ENCODE data around the gene EHMT1.
"Not testable (repeated sequence)": the region's sequence is repeated elsewhere in the genome, so short reads cannot be mapped to it uniquely, and the experiment has no call there.

The EHMT1 gene

DNA sequence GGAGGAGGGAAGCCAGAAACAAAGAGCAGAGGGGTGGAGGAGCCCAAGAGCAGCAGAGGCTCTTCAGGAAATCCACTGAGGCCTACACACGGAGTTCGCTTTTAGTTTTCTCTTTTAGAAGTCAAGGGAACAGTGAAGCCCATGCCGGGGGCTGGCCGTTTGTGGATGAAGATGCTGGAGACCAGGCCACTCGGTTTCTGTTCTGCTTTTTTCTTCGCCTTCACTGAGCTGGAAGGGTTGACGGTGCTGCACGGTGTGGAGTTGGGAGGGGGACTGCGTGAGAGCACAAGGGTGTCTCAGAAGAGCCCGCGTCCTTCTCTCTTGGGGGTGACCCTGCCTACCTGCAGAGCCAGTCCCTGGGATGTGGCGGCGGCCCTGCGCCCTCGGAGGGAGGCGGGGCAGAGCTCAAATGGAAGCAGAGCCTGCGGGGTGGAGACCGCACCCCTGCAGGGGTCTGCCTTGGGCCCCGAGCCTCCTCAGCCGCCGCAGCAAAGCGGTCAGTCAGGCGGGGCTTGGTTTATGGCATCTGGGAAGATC lies 190.3 kb downstream of the EHMT1 start:
- TF ChIP-seq, protein P1, sequence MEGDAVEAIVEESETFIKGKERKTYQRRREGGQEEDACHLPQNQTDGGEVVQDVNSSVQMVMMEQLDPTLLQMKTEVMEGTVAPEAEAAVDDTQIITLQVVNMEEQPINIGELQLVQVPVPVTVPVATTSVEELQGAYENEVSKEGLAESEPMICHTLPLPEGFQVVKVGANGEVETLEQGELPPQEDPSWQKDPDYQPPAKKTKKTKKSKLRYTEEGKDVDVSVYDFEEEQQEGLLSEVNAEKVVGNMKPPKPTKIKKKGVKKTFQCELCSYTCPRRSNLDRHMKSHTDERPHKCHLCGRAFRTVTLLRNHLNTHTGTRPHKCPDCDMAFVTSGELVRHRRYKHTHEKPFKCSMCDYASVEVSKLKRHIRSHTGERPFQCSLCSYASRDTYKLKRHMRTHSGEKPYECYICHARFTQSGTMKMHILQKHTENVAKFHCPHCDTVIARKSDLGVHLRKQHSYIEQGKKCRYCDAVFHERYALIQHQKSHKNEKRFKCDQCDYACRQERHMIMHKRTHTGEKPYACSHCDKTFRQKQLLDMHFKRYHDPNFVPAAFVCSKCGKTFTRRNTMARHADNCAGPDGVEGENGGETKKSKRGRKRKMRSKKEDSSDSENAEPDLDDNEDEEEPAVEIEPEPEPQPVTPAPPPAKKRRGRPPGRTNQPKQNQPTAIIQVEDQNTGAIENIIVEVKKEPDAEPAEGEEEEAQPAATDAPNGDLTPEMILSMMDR (IDR thresholded peaks at IDR 0.05; ENCODE audit: low read depth, low read length) = no peak

DNA sequence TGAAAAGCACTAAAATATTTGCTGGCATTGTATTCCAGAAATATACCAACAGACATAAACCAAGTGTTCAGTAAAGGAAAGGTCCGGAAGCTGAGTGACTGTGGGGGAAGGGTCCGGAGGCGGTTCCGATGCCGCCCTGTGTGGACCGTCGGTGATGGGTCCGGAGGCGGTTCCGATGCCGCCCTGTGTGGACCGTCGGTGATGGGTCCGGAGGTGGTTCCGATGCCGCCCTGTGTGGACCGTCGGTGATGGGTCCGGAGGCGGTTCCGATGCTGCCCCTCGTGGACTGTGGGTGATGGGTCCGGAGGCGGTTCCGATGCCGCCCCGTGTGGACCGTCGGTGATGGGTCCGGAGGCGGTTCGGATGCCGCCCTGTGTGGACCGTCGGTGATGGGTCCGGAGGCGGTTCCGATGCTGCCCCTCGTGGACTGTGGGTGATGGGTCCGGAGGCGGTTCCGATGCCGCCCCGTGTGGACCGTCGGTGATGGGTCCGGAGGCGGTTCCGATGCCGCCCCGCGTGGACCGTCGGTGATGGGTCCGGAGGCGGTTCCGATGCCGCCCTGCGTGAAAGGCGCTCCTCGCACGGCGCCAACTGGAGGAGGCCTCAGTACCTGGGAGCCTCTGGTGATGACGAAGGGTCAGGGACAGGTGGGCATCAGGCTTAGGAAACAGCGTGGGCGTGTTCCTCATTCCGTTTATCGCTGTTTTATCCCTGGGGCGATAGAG lies 191.1 kb downstream of the EHMT1 start:
- not testable (repeated sequence) for H3K4me3 ChIP-seq (ENCODE audit: low read depth, low read length)

More for the DNA sequence above, 190.3 kb downstream of the EHMT1 start:
- no peak overlapping the region for H3K4me3 ChIP-seq (ENCODE audit: low read depth, low read length)

DNA sequence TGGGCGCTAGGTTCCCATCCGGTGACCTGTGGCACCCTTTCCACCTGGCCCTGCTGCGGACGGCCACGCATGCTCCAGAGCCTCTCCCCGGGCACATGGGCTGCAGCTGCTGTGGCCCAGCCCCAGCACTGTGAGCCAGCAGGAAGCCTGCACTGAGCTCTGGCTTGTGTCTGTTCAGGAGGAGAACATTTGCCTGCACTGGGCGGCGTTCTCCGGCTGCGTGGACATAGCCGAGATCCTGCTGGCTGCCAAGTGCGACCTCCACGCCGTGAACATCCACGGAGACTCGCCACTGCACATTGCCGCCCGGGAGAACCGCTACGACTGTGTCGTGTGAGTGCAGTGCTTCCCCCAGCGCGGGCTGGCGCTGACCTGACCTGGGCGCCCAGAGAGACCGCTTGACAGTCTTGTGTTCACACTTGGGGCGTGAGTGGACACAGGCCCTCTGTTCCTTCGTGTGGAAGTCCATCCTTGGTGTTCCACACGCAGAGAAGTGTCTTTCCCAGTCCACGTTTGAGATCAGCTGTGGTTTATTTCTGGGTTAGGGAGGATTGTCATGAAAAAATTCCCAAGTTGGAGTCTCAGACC lies 192.6 kb downstream of the EHMT1 start:
- no peak overlapping the region for H3K4me3 ChIP-seq (ENCODE audit: low read depth, low read length)
- TF ChIP-seq, protein P1 (IDR thresholded peaks at IDR 0.05; ENCODE audit: low read depth, low read length) = no peak

DNA sequence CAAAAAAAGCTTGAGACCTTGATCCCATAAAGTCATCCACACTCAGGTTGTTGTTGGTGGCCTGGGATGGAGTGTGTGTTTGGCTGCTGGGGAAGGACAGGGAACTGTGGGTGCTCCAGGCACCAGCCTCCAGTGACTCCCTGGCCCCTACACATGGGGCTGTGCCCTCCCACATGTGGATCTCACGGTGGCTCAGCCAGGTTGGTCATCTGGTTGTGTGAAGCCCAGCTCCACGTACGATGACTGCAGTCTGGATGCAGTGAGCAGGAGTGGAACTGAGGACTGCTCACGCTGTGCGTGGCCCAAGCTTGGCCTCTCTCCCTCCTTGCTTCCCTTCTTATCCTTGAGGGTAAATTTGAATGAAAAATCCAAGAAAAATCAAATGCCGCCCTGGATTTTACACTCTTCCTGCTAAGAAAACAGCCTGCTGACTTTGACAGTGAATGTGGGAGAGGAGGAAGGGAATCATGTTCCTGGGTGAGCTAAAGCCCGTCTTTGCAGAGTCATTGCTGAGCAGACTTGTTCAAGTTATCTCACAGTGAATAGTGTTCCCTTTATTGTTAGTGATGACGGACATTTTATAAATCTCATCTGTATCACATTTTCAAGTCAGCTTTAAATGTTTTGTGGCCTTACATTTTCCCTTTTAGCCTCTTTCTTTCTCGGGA lies 193.7 kb downstream of the EHMT1 start:
- no peak overlapping the region for H3K4me3 ChIP-seq (ENCODE audit: low read depth, low read length)
- TF ChIP-seq, protein P1 (IDR thresholded peaks at IDR 0.05; ENCODE audit: low read depth, low read length) = no peak

DNA sequence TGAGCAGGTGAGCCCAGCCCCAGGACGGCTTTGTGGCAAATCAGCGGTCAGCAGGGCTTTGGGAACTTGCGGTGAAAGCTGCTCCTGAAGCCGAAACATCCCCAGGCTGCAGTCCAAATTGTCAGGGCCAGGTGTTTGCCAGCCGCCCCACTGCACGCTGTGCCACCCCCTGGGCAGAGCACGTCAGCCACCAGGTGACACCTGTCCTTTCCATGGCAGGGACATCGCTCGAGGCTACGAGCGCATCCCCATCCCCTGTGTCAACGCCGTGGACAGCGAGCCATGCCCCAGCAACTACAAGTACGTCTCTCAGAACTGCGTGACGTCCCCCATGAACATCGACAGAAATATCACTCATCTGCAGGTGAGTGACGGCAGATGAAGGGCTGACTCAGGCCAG lies 194.4 kb downstream of the EHMT1 start:
- TF ChIP-seq, protein P1 (IDR thresholded peaks at IDR 0.05; ENCODE audit: low read depth, low read length) = no peak
- no peak overlapping the region for H3K4me3 ChIP-seq (ENCODE audit: low read depth, low read length)

DNA sequence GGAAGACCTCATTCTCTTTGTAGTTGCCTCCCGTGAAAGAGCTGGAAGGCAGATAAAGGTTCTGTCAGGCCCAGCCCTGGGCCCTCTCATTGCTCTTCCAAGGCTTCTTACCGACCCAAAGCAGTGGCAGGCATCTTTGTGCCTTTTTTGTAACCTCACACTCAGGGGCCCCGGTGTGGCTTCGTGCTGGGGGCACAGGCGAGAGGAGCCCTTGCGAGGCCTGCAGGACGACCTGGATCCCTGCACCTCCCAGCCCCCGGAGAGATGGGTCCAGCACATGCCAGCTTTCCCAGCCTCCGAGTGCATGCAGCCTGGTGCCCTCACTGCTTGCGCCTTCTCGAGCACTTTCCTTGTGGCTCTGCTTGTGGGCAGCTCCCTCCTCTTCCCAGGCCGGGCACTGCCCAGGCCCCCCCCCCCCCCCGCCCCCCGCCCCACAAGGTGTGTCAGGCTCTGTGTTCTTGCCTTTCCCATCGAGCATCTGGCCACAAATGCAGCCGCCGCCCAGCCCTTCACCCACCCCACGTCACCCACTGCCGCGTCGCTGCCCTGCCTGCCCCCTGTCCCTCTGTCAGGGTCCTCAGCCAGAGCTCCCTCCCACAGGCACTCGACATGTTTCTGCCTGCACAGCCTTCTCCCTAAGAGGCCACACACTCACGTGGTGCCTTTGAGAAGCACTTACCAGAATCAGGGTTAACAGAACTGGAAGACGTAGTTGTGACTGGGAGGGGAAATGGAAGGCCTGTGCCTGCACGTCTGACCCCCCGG lies 195.0 kb downstream of the EHMT1 start:
- TF ChIP-seq, protein P1 (IDR thresholded peaks at IDR 0.05; ENCODE audit: low read depth, low read length) = no peak
- no peak overlapping the region for H3K4me3 ChIP-seq (ENCODE audit: low read depth, low read length)

DNA sequence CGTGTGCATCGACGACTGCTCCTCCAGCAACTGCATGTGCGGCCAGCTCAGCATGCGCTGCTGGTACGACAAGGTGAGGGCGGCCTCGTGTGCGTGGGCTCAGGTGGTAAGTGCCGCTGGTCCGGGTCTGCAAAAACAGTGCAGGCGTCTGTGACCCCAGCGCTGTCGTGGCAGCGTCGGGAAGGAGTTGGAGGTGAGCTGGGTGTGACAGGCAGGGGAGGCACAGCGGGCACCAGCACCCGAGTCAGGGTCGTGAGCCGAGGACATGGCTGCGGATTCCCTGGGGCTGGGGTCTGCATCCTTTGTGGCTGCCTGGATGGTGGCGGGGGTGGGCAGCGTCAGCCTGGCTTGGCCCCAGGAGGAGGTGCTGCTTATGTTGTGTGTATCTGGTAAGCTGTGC lies 195.6 kb downstream of the EHMT1 start:
- no peak overlapping the region for H3K4me3 ChIP-seq (ENCODE audit: low read depth, low read length)
- TF ChIP-seq, protein P1 (IDR thresholded peaks at IDR 0.05; ENCODE audit: low read depth, low read length) = no peak
